HCT116 (cell line): ENCODE measurements around the gene STXBP5. TPM values are rescaled to one million over a fixed set of nuclear protein-coding genes. Genes with fewer than 3 reads are reported as not detected.

Experiments
- ATAC-seq: fragments of 200-7000 bp; cut with Tn5 transposase; 2 replicates; pipeline ENCODE4 v1.9.1; 2020; ENCODE audit warnings: mild to moderate bottlenecking, moderate library complexity
- BruUV-seq: library from RNA; stranded (reverse); fragments of 400-500 nt; replicated peaks from 2 replicates; lab custom pipeline; 2021; lab: Mats Ljungman, UMichigan
- CTCF ChIA-PET: fragments of 300-600 bp; sonication (Branson Sonifier 250); formaldehyde crosslinking; loops from one replicate; lab custom pipeline; 2021; ENCODE audit warnings: antibody characterized with exemption; lab: Charles Lee
- POLR2A ChIA-PET: fragments of 300-600, 350-600 bp; sonication (Branson Sonifier 250); formaldehyde crosslinking; loops from one replicate; lab custom pipeline; 2021; ENCODE audit warnings: antibody characterized with exemption; lab: Charles Lee
- RAD21 ChIA-PET, 2 experiments: fragments of 300-600 bp; sonication (Branson Sonifier 250); formaldehyde crosslinking; loops; one replicate each; lab custom pipeline; 2023; ENCODE audit warnings: low total read pairs in 2 of 2; ENCODE audit not compliant: uncharacterized antibody in 2 of 2, unreplicated experiment in 2 of 2, low non-redundant PET in 1 of 2; lab: Charles Lee
- DNase-seq: peaks from one replicate; pipeline ENCODE4 v3.0.0-alpha.2; 2010; ENCODE audit warnings: low read depth, low spot score
- H2AFZ ChIP-seq: fragments of 200-600 bp; shearing (Covaris generic), sonication (generic); 2 replicates; pipeline ENCODE4 v1.6.1; 2017; ENCODE audit warnings: low read depth, mixed run types, mixed read lengths, antibody characterized with exemption, low read length; ENCODE audit not compliant: poor library complexity, severe bottlenecking
- H3K27ac ChIP-seq: 2 replicates; pipeline ENCODE4 v1.5.1; 2012; ENCODE audit warnings: low read depth, low read length
- H3K27me3 ChIP-seq: fragments of 200-600 bp; sonication (generic); 2 replicates; pipeline ENCODE4 v1.6.1; 2016; ENCODE audit warnings: mixed run types, low read length, mixed read lengths; ENCODE audit not compliant: insufficient read depth
- H3K36me3 ChIP-seq, 2 experiments: fragments of 200-500 bp in 1 of 2; fragments of 200-600 bp in 1 of 2; sonication (Bioruptor generic) in 1 of 2; sonication (generic) in 1 of 2; 2 replicates each; pipeline versions ENCODE4 v1.5.1 to v1.6.1; 2014 to 2016; ENCODE audit warnings: low read length in 2 of 2, inconsistent platforms in 1 of 2, mixed read lengths in 1 of 2, mixed run types in 1 of 2; ENCODE audit not compliant: insufficient read depth in 2 of 2, control insufficient read depth in 1 of 2
- H3K4me1 ChIP-seq, 2 experiments: fragments of 200-600 bp in 1 of 2; sonication (generic) in 1 of 2; 2 replicates each; pipeline versions ENCODE4 v1.5.1 to v1.6.1; 2012 to 2017; ENCODE audit warnings: low read length in 2 of 2, inconsistent platforms in 1 of 2, mild to moderate bottlenecking in 1 of 2, mixed read lengths in 1 of 2, mixed run types in 1 of 2, moderate library complexity in 1 of 2; ENCODE audit not compliant: insufficient read depth in 2 of 2, control insufficient read depth in 1 of 2
- H3K4me2 ChIP-seq: fragments of 200-600 bp; sonication (generic); 2 replicates; pipeline ENCODE4 v1.6.1; 2017; ENCODE audit warnings: mixed run types, low read length, mixed read lengths
- H3K4me3 ChIP-seq, 2 experiments: fragments of 200-600 bp in 1 of 2; sonication (generic) in 1 of 2; replicated peaks in 1 of 2; 2 replicates each; pipeline ENCODE4 v1.5.1; 2011 to 2016; ENCODE audit warnings: low read length in 2 of 2, control low read depth in 1 of 2, low read depth in 1 of 2, mild to moderate bottlenecking in 1 of 2, mixed read lengths in 1 of 2, mixed run types in 1 of 2
- H3K79me2 ChIP-seq: fragments of 200-600 bp; sonication (generic); 2 replicates; pipeline ENCODE4 v1.6.1; 2017; ENCODE audit warnings: mild to moderate bottlenecking, mixed run types, low read length, moderate library complexity, mixed read lengths; ENCODE audit not compliant: insufficient read depth
- H3K9ac ChIP-seq: fragments of 200-600 bp; sonication (generic); 2 replicates; pipeline ENCODE4 v1.6.1; 2016; ENCODE audit warnings: low read length, mixed read lengths
- H3K9me2 ChIP-seq: fragments of 200-600 bp; sonication (generic), shearing (Covaris generic); 2 replicates; pipeline ENCODE4 v1.6.1; 2017; ENCODE audit warnings: mixed run types, mild to moderate bottlenecking, moderate library complexity; ENCODE audit not compliant: insufficient read depth
- H3K9me3 ChIP-seq, 2 experiments: fragments of 200-500 bp in 1 of 2; fragments of 200-600 bp in 1 of 2; sonication (Bioruptor generic) in 1 of 2; sonication (generic) in 1 of 2; 2 replicates each; pipeline ENCODE4 v1.6.1; 2014 to 2017; ENCODE audit warnings: low read length in 2 of 2, mixed read lengths in 2 of 2, inconsistent platforms in 1 of 2, low read depth in 1 of 2, mild to moderate bottlenecking in 1 of 2, mixed run types in 1 of 2, moderate library complexity in 1 of 2; ENCODE audit not compliant: control insufficient read depth in 1 of 2, insufficient read depth in 1 of 2
- H4K20me1 ChIP-seq: fragments of 200-600 bp; sonication (generic), shearing (Covaris generic); 2 replicates; pipeline ENCODE4 v1.6.1; 2017; ENCODE audit warnings: mixed run types, mild to moderate bottlenecking, moderate library complexity; ENCODE audit not compliant: insufficient read depth
- CBX3 ChIP-seq: IDR thresholded peaks from 2 replicates; pipeline ENCODE4 v1.6.1; 2012; ENCODE audit warnings: low read depth
- EGR1 ChIP-seq: IDR thresholded peaks from 2 replicates; pipeline ENCODE4 v1.6.1; 2012; ENCODE audit warnings: low read depth
- ELF1 ChIP-seq: IDR thresholded peaks from 2 replicates; pipeline ENCODE4 v1.6.1; 2012; ENCODE audit warnings: low read depth, borderline replicate concordance
- EZH2 ChIP-seq: fragments of 200-600 bp; sonication (generic); IDR thresholded peaks from 2 replicates; pipeline ENCODE4 v1.6.1; 2017; ENCODE audit warnings: antibody characterized with exemption, mixed run types
- EZH2phosphoT487 ChIP-seq: fragments of 200-600 bp; IDR thresholded peaks from 2 replicates; pipeline ENCODE4 v1.6.1; 2018; ENCODE audit warnings: antibody characterized with exemption, borderline replicate concordance
- JUND ChIP-seq: IDR thresholded peaks from 2 replicates; pipeline ENCODE4 v1.6.1; 2012
- MAX ChIP-seq: IDR thresholded peaks from 2 replicates; pipeline ENCODE4 v1.6.1; 2012
- POLR2A ChIP-seq: IDR thresholded peaks from 2 replicates; pipeline ENCODE4 v1.7.0; 2011; ENCODE audit warnings: borderline replicate concordance; ENCODE audit not compliant: insufficient read depth, insufficient read length; ENCODE audit errors: extremely low read depth
- POLR2AphosphoS5 ChIP-seq: IDR thresholded peaks from 2 replicates; pipeline ENCODE4 v1.6.1; 2011; ENCODE audit warnings: mild to moderate bottlenecking, low read depth, low read length, moderate library complexity
- RAD21 ChIP-seq: IDR thresholded peaks from 2 replicates; pipeline ENCODE4 v1.6.1; 2012; ENCODE audit warnings: low read depth, mild to moderate bottlenecking
- REST ChIP-seq: IDR thresholded peaks from 2 replicates; pipeline ENCODE4 v1.6.1; 2012; ENCODE audit warnings: low read depth
- SRF ChIP-seq: IDR thresholded peaks from 2 replicates; pipeline ENCODE4 v1.6.1; 2012; ENCODE audit warnings: low read depth
- TCF7L2 ChIP-seq: IDR thresholded peaks from 2 replicates; pipeline ENCODE4 v1.7.0; 2011; ENCODE audit warnings: borderline replicate concordance, inconsistent platforms; ENCODE audit not compliant: insufficient read depth, insufficient read length; ENCODE audit errors: extremely low read depth
- YY1 ChIP-seq: IDR thresholded peaks from 2 replicates; pipeline ENCODE4 v1.6.1; 2011; ENCODE audit warnings: low read length, low read depth, moderate library complexity, mild to moderate bottlenecking; ENCODE audit not compliant: insufficient replicate concordance; ENCODE audit errors: extremely low read depth
- ZBTB33 ChIP-seq: IDR thresholded peaks from 2 replicates; pipeline ENCODE4 v1.6.1; 2011; ENCODE audit warnings: mild to moderate bottlenecking, low read length, moderate library complexity; ENCODE audit not compliant: insufficient replicate concordance; ENCODE audit errors: extremely low read depth
- ZFX ChIP-seq: fragments of 450-650 bp; IDR thresholded peaks from 2 replicates; pipeline ENCODE4 v1.6.1; 2017
- ZNF274 ChIP-seq: fragments of 200-500 bp; sonication (Bioruptor generic); IDR thresholded peaks from 2 replicates; pipeline ENCODE4 v1.6.1; 2014; ENCODE audit warnings: mild to moderate bottlenecking, low read depth, low read length, inconsistent platforms
- intact Hi-C: fragments of 100-400 bp; cut with micrococcal nuclease; formaldehyde crosslinking; loops from 2 replicates; pipeline ENCODE4 v1.10.0; 2022
- total RNA-seq: library from RNA; stranded (reverse); gene quantifications from one replicate; pipeline ENCODE4 v1.2.1, GENCODE V29; 2021; ENCODE audit not compliant: unreplicated experiment

STXBP5 gene
- total RNA-seq, 1 experiment from 2014 or later, result 12.6 TPM

GRCh38 chr6:147418523-147418922 lies 214.3 kb downstream of the STXBP5 start (continued):
- TF ChIP-seq POLR2A (no peak), REST (no peak), RAD21 (no peak), EZH2 (no peak), EGR1 (no peak), TCF7L2 (no peak)

GRCh38 chr6:147421903-147422302 lies 217.7 kb downstream of the STXBP5 start:
- no peak for ATAC-seq
- Histone ChIP-seq H3K9me2 (no peaks in the 10 kb centered on the region), H4K20me1 (no peaks in the 10 kb centered on the region), H3K79me2 (no peaks in the 10 kb centered on the region), H3K27ac (no peak overlapping the region), H3K9me3 (no peaks in the 10 kb centered on the region), H3K4me3 (no peak overlapping the region), H3K27me3 (no peaks in the 10 kb centered on the region), H3K36me3 (no peaks in the 10 kb centered on the region), H3K4me1 (no peaks in the 10 kb centered on the region), H3K4me2 (no peak overlapping the region), H2AFZ (no peak overlapping the region), H3K9ac (no peak overlapping the region)
- no peak for DNase-seq
- no TSS peak for BruUV-seq
- RAD21 ChIA-PET, result no interaction called here
- CTCF ChIA-PET, result no interaction called here
- intact Hi-C loops, result no loop called here
- POLR2A ChIA-PET, result no interaction called here
- no peak for TF ChIP-seq MAX
- TF ChIP-seq JUND, result no peak
- no peak for TF ChIP-seq YY1
- TF ChIP-seq POLR2AphosphoS5, result no peak
- TF ChIP-seq ZNF274, result no peak
- no peak for TF ChIP-seq ELF1
- TF ChIP-seq ZFX, result no peak
- TF ChIP-seq ZBTB33, result no peak
- no peak for TF ChIP-seq CBX3
- no peak for TF ChIP-seq EGR1
- no peak for TF ChIP-seq TCF7L2
- TF ChIP-seq EZH2phosphoT487, result no peak
- no peak for TF ChIP-seq SRF
- no peak for TF ChIP-seq RAD21
- TF ChIP-seq REST, result no peak
